Stimulated activated CD4-positive, alpha-beta T cell treated with anti-CD3 and anti-CD28 coated beads, Interleukin-4, amount 100 ng/mL, for 24 hours (primary cell): ENCODE data around the gene ZFAND5.
A peak's percentile ranks its signal among the peaks of the same experiment; 100 is the strongest.

Experiments
- DNase-seq: peaks from one replicate; pipeline ENCODE4 v3.0.0-alpha.2; 2020

The ZFAND5 gene

DNA sequence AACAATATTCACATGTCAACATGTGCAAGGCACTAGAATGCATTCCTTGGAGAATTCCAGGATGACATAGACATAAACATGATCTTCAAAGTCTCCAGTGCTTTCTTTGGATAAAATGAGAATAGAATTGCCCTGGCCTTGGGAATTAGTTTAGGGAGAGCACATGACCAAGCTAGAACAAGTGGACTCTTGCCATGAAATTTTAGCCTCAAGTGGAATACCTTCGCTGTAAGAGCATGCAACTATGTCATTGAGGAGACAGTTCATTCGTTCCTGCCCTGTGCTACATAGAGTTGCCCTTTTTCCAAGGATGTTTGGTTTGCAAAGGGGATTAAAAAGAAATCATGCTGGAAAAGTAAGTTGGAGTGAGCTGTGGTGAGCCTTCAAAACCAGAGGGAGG, 42.7 kb downstream of the ZFAND5 start:
- no peak for DNase-seq

DNA sequence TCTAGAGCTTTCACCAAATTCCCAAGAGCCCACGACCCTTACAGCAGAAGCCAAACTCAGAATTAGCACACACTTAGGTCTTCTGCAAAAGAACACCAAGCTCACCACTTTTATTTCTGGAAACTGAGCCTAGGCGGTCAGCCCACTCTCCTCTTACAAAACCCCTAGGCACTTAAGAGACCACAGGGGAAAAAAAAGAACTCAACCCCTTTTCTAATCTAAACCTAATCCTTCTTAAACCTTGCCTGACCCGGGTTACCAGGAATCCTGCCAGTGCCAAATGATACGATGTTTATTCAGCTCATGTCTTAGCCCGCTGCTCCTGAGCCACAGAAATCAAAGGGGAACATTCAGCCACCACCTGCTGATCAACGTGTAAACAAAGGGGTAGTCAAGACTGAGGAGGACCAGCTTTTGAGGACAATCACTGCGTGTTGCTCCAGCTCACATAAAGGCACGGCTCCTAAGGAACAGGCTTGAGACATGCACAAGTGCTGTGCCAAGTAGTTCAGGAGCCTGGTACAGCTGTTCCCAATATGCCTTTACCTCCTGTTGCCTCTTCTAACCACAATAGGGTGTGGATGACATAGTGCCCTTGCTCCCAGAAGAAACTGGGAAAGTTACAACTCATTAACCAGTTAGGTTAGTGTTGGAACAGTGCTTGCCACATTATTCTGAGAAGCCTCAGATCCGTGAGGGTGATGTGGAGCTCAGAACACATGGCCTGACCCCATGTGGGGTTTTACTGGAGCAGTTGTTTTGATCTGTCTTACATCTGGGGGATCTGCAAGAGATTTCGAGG, 49.3 kb downstream of the ZFAND5 start:
- DNase-seq, result no peak

DNA sequence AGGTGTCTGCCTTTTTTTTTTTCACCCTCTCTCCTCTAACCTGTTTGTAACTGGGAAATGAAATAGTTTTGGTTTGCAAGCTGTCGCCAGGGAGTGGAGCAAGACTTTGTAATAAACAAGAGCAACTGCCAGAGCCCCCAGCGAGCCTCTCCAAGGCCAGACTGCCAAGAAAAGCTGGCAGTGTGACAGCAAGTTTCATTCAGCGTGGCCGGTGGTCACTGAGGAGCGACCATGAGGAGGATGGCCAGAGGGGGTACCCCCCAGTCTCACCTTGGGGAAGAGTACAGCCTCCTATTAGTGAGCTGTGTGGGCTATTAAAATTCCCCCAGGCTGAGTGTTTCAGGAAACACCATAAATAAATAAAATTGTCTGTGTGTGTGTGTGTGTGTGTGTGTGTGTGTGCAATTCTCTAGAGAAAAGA, 49.9 kb downstream of the ZFAND5 start:
- no peak for DNase-seq

DNA sequence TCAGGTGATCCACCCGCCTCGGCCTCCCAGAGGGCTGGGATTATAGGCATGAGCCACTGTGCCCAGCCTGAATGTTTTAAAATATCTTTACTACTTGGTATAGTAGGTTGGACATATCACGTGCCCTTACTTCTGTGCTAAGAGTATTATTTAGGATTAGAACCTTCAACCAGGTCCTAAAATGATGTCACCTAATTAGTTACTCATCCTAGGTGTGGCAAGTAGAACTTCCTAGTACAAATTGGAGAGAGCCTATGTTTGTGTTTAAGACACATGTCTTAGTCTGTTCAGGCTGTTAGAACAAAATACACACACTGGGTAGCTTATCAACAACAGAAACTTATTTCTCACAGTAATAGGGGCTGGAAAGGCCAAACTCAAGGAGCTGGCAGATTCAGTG, 51.5 kb downstream of the ZFAND5 start:
- no peak for DNase-seq

DNA sequence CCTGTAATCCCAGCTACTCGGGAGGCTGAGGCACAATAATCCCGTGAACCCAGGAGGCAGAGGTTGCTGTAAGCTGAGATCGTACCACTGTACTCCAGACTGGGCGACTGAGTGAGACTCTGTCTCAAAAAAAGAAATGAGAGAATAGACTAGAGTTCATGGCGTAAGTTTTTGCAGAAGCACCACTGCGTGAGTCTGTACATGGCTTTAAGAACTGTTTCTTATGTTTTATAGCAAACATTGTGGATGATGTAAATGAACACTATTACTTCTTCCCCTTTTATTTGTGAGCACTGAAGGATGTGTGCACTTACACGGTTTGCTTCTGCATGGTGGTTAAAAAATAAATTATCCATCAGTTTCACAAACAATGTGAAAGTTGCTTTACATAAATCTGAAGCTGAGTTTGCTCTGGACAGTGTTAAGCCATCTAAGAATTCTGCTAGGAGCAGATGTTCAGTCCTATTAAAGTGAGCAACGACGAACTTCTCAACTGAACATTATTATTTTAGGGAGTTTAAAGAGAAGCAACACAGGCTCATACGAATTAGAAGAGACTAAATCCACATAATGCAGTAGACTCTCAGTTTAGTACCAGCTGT, 52.5 kb downstream of the ZFAND5 start:
- no peak for DNase-seq

DNA sequence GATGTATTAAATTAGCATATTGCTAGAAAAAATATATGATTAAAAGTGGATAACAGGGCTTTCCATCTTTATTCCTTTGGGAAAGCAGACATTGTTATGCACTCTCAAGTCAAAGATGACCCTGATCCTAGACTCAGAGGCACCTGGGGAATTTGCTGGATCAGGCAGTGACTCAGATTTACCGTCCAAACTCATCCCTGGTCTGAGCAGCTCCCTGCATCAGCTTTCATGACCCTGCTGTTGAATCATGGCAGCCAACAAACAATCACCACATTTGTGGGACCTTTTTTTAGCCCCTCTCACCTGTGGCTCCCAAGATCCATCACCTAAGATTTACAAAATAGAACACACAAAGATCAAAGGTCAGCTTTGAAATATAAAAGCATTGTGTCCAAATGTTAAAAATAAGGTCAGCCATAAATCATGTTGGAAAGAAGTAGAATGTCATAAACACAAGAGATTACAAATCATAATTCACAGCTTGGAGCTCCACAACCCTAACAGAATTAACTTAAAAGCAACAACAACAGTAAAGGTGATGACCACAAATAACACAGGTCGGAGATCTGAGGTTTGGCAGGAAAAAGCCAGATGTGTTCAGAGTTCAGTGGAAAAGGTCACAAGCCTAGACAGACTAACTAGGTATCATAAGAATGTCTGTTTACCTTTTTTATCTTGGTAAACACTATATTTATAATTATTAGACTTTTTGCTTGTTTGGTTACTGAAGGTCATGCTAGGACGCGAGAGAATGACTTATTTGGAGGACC, 55.5 kb downstream of the ZFAND5 start:
- DNase-seq, result no peak

DNA sequence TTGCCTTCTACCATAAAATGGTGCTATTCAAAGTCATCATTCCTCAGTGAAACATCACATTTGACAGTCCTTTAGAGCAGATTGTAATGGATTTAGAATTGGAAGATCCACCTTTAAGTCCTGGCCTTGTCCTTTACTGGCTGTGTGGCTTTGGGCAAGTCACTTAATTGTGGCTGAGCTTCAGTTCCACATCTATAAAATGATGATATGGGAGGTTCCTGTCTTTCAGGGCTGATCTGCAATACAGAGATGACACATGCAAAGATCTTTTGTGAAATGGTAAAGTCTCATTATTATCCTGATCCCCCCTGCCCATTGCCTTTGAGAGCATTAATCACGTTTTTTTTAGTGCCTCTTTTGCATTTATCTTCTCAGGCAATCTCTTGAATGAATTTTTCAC, 58.2 kb downstream of the ZFAND5 start:
- DNase-seq, result no peak

DNA sequence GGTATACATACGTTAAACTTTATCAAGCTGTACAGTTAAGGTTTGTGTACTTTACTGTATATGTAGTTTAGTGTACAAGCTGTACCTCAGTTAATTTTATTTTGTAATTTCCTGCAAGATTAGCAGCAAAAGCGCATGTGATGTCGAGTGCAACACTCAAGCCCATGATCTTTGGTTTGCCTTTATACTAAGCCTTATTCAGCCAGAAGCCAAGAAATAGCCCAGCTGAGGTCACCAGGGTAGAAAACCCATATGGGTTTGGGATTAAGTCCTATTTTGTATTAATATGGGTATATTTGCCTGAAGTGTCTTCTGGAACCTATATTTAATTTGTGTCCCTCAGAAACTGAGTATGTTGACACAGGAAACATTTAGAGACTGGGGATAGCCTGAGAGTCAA, 59.3 kb downstream of the ZFAND5 start:
- DNase-seq, result no peak

DNA sequence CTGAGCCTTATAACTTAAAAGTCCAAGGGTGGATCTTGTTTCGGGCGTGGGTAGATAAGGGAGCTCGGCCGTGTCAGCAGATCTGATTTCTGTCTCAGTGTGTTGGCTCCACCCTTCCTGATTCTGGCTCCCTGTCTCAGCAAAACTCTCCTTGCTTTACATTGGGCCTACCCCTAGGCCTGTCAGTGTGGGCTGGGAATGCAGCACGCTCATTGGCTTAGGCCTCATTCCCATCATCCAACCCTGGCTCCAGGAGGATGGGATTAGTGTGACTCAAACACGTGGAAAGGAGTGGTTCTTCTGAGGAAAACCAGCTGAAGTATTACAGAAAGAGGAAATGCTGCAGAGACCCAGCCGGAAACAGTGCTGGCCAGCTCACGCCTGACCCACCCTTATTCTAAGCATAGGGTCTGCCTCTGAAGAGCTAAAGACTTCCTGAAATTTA, 59.9 kb downstream of the ZFAND5 start:
- peak; percentile 5 for DNase-seq

DNA sequence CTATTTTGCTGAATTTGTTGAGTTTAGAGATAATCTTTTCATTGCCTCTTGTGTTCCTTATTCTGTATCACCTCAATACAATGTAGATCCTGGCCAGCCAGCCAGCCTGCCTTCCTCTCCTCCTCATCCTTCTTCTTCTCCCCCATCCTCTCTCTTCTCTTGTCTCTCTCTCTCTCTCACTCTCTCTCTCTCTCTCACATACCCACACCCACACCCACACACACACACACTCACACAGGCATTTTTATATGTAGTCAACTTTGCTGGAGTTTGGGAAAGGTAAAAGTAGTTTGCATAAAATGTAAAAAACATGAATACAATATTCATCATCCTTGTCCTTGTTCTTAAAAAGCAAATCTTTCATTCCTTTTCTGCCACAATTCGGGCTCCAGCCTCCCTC, 60.5 kb downstream of the ZFAND5 start:
- no peak for DNase-seq
